T47D (cell line): ENCODE data around the gene PCP2.

ENCODE experiments used
- DNase-seq, 2 experiments: peaks; one replicate each; pipeline versions ENCODE4 v3.0.0 to v3.0.0-alpha.2; 2011 to 2012; ENCODE audit warnings: low read depth in 1 of 2, low spot score in 1 of 2
- JUND ChIP-seq: IDR thresholded peaks from 2 replicates; pipeline ENCODE4 v1.6.1; 2012; ENCODE audit warnings: low read depth
- in situ Hi-C: cut with HindIII; loops from 2 replicates; pipeline ENCODE4 v1.10.0; 2016; ENCODE audit warnings: low sequenced_read_pairs, low pct_unique_long_range_greater_than_20kb

Gene PCP2

DNA sequence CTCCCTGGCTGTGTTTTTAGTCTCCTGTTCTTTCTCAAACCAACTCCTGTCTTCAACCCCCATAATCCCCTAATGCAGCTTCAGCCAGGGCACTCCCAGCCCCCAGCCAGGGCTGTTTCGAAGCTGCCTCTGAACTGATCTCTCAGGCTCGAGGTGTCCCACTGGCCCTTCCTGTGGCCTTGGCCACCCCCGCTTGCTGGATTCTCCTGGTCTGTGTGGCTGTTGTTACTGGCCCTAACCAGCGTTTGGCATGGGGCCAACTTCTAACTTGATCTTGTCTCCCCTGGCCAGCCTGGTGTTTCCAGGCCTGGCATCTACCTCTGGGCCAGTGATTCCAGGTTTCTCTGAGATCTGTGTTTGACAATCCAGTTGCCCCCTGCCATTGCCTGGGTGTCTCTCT lies 15.2 kb downstream of the PCP2 start:
- DNase-seq, result peak; percentile 61 to 88
- in situ Hi-C loops, result no loop called here
- TF ChIP-seq JUND, result no peak

DNA sequence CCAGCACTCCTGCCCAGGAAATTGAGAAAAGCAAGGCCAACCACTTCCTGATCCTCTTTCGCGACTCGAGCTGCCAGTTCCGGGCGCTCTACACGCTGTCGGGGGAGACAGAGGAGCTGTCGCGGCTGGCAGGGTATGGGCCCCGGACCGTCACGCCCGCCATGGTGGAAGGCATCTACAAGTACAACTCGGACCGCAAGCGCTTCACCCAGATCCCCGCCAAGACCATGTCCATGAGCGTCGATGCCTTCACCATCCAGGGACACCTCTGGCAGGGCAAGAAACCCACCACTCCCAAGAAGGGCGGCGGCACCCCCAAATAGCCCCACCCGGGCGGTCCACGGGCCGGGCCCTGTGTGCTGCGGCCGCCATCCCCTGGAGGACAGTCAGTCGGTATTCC lies 15.8 kb downstream of the PCP2 start:
- TF ChIP-seq JUND, result no peak
- in situ Hi-C loops, result no loop called here
- no peak for DNase-seq

- in situ Hi-C loops, result no loop called here
- no peak for DNase-seq
- TF ChIP-seq JUND, result no peak
Observed at GRCh38 chr19:7617172-7617571, 16.3 kb downstream of the PCP2 start.

DNA sequence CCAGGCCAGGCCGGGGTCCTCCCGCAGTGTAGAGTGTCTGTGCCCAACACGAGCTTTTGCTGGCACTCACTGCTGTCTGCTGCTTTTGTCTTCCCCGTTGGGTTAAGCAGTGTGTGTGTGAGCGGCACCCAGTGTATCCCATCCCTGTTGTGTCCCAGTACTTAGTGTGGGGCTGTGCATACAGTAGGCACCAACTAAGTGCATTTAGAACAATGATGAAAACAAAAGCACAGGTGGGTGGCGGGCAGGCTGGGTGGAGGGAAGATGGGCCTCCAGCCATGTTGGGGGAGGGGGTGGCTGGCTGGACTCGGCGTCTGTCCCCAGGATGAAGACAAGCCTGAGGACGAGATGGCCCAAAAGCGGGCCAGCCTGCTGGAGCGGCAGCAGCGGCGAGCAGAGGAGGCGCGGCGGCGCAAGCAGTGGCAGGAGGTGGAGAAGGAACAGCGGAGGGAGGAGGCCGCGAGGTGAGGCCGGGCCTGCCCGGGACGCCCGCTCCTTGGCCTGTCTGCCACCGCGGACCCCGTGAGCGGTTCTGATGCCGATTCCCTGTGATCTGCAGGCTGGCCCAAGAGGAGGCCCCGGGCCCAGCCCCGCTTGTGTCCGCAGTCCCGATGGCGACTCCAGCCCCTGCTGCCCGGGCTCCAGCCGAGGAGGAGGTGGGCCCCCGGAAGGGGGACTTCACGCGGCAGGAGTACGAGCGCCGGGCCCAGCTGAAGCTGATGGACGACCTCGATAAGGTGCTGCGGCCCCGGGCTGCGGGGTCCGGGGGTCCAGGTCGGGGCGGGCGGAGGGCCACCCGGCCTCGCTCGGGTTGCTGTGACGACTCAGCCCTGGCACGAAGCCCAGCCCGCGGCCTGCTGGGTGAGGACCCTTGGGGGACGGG lies 18.4 kb downstream of the PCP2 start:
- no peak for TF ChIP-seq JUND
- in situ Hi-C loops, result no loop called here
- DNase-seq, result no peak

- no peak for TF ChIP-seq JUND
- DNase-seq, result no peak
- in situ Hi-C loops, result no loop called here
Observed at GRCh38 chr19:7612282-7613274, 20.9 kb downstream of the PCP2 start.

DNA sequence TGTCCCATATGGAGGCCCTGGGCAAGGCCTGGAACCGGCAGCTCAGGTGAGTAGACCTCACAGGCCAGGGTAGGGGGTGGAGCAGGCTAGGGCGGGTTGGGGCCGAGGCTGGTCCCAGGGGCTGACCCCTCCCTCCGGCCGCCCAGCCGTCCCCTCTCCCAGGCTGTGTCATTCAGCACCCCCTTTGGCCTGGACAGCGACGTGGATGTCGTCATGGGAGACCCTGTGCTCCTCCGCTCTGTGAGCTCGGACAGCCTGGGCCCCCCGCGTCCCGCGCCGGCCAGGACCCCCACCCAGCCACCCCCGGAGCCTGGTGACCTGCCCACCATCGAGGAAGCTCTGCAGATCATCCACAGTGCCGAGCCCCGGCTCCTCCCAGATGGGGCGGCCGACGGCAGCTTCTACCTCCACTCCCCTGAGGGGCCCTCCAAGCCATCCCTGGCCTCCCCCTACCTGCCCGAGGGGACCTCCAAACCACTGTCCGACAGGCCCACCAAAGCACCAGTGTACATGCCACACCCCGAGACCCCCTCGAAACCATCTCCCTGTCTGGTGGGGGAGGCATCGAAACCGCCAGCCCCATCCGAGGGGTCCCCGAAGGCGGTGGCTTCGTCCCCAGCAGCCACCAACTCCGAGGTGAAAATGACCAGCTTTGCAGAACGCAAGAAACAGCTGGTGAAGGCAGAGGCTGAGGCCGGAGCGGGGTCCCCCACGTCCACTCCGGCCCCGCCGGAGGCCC lies 21.8 kb downstream of the PCP2 start:
- DNase-seq, result no peak
- in situ Hi-C loops, result no loop called here
- no peak for TF ChIP-seq JUND

GRCh38 chr19:7610491-7611240 lies 22.9 kb downstream of the PCP2 start:
- no peak for DNase-seq
- in situ Hi-C loops, result no loop called here
- TF ChIP-seq JUND, result no peak

DNA sequence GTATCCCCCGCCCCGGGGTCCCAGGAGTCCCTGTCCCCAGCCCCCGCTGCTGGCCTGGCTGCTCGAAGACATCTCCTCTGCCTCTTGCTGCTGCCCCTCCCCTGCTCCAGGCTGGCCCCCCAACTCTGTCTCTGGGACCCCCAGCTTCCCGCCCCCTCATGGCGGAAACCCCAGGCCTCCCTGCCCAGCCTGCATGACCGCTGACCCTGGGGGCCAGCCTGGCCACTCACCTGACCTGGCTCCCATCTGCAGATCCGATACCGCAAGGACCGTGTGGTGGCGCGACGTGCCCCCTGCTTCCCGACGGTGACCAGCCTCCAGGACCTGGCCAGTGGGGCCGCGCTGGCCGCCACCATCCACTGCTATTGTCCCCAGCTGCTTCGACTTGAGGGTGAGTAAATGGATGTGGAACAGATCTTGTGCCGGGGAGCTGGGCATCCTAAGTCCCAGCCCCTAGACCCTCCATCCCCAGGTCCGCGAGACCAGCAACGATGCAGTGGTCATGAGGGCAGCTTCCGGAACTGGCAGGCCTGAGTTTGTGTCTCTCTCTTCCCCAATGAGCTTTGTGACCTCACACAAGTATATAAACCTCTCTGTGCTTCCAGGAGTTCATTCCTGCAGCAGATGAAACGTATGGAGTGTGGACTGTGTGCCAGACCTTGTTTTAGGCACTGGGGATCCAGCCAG lies 25.5 kb downstream of the PCP2 start:
- no peak for DNase-seq
- in situ Hi-C loops, result no loop called here
- TF ChIP-seq JUND, result no peak

GRCh38 chr19:7607212-7607873 lies 26.2 kb downstream of the PCP2 start:
- in situ Hi-C loops, result no loop called here
- DNase-seq, result no peak
- no peak for TF ChIP-seq JUND

GRCh38 chr19:7606289-7606688 lies 27.2 kb downstream of the PCP2 start:
- in situ Hi-C loops, result no loop called here
- DNase-seq, result no peak

More at GRCh38 chr19:7606289-7606688, 27.2 kb downstream of the PCP2 start:
- no peak for TF ChIP-seq JUND
